HK-2 (cell line): ENCODE results near the gene SEC22B.
"Not testable (repeated sequence)": the region's sequence is repeated elsewhere in the genome, so short reads cannot be mapped to it uniquely, and the experiment has no call there.

Source experiments
- DNase-seq: peaks from one replicate; pipeline ENCODE4 v3.0.0-alpha.2; 2018; ENCODE audit not compliant: unreplicated experiment

Gene SEC22B

GRCh38 chr1:120145806-120146205, 30.5 kb downstream of the SEC22B start:
- DNase-seq: not testable (repeated sequence)

GRCh38 chr1:120144626-120145025, 31.7 kb downstream of the SEC22B start:
- DNase-seq: not testable (repeated sequence)

- DNase-seq: not testable (repeated sequence)
Observed at GRCh38 chr1:120144169-120144568, 32.2 kb downstream of the SEC22B start.

GRCh38 chr1:120143334-120143733, 33.0 kb downstream of the SEC22B start:
- not testable (repeated sequence) for DNase-seq

GRCh38 chr1:120142512-120143263, 33.6 kb downstream of the SEC22B start:
- DNase-seq: not testable (repeated sequence)

GRCh38 chr1:120141865-120142264, 34.5 kb downstream of the SEC22B start:
- DNase-seq: not testable (repeated sequence)

GRCh38 chr1:120140656-120141265, 35.6 kb downstream of the SEC22B start:
- DNase-seq: not testable (repeated sequence)

- not testable (repeated sequence) for DNase-seq
Observed at GRCh38 chr1:120136086-120136485, 40.2 kb downstream of the SEC22B start.

GRCh38 chr1:120133928-120134325, 42.4 kb downstream of the SEC22B start:
- DNase-seq: not testable (repeated sequence)

GRCh38 chr1:120133228-120133927, 42.9 kb downstream of the SEC22B start:
- no peak for DNase-seq

- not testable (repeated sequence) for DNase-seq
Observed at GRCh38 chr1:120132406-120132763, 43.9 kb downstream of the SEC22B start.

- DNase-seq: peak; percentile 24
Observed at GRCh38 chr1:120131611-120132405, 44.5 kb downstream of the SEC22B start.

- not testable (repeated sequence) for DNase-seq
Observed at GRCh38 chr1:120127921-120128320, 48.4 kb downstream of the SEC22B start.

- not testable (repeated sequence) for DNase-seq
Observed at GRCh38 chr1:120126216-120126615, 50.1 kb downstream of the SEC22B start.

GRCh38 chr1:120124628-120125027, 51.7 kb downstream of the SEC22B start:
- not testable (repeated sequence) for DNase-seq

- DNase-seq: not testable (repeated sequence)
Observed at GRCh38 chr1:120123813-120124510, 52.4 kb downstream of the SEC22B start.

GRCh38 chr1:120122262-120122893, 53.9 kb downstream of the SEC22B start:
- DNase-seq: not testable (repeated sequence)

GRCh38 chr1:120121830-120122229, 54.5 kb downstream of the SEC22B start:
- not testable (repeated sequence) for DNase-seq

GRCh38 chr1:120120525-120120924, 55.8 kb downstream of the SEC22B start:
- DNase-seq: not testable (repeated sequence)

- DNase-seq: not testable (repeated sequence)
Observed at GRCh38 chr1:120117371-120118177, 58.7 kb downstream of the SEC22B start.
